GM06990 (cell line): ENCODE results near the gene ZMAT5.

Source experiments
- DNase-seq: peaks from one replicate; pipeline ENCODE4 v3.0.0-alpha.2; 2011; ENCODE audit not compliant: insufficient read length; ENCODE audit errors: extremely low read depth
- H3K27me3 ChIP-seq: replicated peaks from 2 replicates; pipeline ENCODE4 v1.6.0; 2011; ENCODE audit warnings: low read length; ENCODE audit not compliant: control insufficient read depth, insufficient read depth
- H3K36me3 ChIP-seq: 2 replicates; pipeline ENCODE4 v1.5.1; 2011; ENCODE audit warnings: low read length; ENCODE audit not compliant: control insufficient read depth, insufficient read depth
- H3K4me3 ChIP-seq: replicated peaks from 2 replicates; pipeline ENCODE4 v1.5.1; 2011; ENCODE audit warnings: low read depth, mild to moderate bottlenecking, control low read depth, low read length
- TF ChIP-seq, protein P1 (sequence below): IDR thresholded peaks from 2 replicates; pipeline ENCODE4 v1.5.1; 2011; ENCODE audit warnings: low read length, control low read depth, mild to moderate bottlenecking, inconsistent platforms; ENCODE audit not compliant: insufficient read depth, poor library complexity, severe bottlenecking

The ZMAT5 gene

GRCh38 chr22:29797351-29797750, 30.5 kb upstream of the ZMAT5 start:
- TF ChIP-seq, protein P1, sequence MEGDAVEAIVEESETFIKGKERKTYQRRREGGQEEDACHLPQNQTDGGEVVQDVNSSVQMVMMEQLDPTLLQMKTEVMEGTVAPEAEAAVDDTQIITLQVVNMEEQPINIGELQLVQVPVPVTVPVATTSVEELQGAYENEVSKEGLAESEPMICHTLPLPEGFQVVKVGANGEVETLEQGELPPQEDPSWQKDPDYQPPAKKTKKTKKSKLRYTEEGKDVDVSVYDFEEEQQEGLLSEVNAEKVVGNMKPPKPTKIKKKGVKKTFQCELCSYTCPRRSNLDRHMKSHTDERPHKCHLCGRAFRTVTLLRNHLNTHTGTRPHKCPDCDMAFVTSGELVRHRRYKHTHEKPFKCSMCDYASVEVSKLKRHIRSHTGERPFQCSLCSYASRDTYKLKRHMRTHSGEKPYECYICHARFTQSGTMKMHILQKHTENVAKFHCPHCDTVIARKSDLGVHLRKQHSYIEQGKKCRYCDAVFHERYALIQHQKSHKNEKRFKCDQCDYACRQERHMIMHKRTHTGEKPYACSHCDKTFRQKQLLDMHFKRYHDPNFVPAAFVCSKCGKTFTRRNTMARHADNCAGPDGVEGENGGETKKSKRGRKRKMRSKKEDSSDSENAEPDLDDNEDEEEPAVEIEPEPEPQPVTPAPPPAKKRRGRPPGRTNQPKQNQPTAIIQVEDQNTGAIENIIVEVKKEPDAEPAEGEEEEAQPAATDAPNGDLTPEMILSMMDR: no peak
- DNase-seq: no peak

DNA sequence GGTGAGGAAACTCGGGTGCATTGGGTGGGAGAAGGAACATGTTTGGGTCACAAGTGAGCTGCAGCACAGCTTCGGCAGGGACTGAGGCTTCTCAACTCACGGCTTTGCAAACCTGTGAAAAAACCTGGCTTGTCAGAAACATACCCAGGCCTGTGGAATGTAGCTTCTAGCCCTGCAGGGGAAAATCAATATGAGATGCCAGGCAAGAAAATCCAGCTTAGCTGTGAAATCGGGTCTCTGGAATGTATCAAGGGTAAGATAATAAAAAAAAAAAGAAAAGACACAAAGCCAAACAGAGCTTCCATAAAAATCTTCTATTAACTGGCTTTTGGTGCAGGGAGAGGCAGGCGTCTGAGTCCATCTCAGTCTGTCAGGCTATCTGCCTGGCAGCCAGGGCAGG, 28.9 kb upstream of the ZMAT5 start:
- no peaks in the 10 kb centered on the region for H3K27me3 ChIP-seq
- no peak overlapping the region for H3K4me3 ChIP-seq
- DNase-seq: no peak
- TF ChIP-seq, protein P1: no peak
- peaks cover 45% of the 10 kb centered on the region for H3K36me3 ChIP-seq

More at GRCh38 chr22:29797351-29797750, 30.5 kb upstream of the ZMAT5 start:
- H3K36me3 ChIP-seq: peaks cover 40% of the 10 kb centered on the region
- H3K4me3 ChIP-seq: no peak overlapping the region
- no peaks in the 10 kb centered on the region for H3K27me3 ChIP-seq

DNA sequence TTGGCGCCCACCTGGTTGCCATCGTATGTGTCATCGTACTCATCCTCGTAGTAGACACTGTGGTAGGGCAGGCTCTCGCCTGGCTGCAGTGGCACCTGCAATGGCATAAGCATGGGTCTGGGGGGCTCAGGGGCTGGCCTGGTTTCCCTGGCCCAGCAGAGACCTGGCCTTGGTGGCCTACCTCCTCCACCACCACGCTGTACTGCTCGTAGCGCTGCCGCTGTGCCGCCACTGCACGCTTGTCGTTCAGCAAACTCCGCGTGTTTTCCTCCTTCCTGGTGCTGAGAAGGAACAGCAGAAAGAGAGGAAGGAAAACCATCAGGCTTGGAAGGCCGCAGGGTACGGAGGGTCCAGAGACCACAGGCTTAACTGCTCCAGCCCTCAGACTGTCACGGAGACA, 26.6 kb upstream of the ZMAT5 start:
- DNase-seq: no peak
- no peak overlapping the region for H3K4me3 ChIP-seq
- no peaks in the 10 kb centered on the region for H3K27me3 ChIP-seq
- TF ChIP-seq, protein P1: no peak
- peaks cover 52% of the 10 kb centered on the region for H3K36me3 ChIP-seq

DNA sequence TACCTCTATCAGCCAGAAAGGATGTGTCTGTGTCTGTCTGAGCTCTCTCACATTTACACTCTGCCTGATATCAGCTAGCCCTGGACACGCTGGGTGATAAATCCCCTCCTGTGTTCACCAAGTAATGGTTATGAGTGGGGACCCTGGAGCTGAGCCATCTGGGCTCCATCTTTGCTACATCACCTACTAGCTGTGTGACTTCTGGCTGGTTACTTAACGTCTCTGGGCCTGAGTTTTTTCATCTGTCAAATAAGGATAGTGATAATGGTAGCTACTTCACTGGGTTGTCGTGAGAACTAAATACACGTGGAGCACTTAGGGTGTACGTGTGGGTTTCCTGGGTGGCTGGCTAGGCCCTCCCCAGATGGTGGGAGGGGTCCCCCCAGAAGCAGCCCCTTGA, 23.3 kb upstream of the ZMAT5 start:
- TF ChIP-seq, protein P1: no peak
- peaks cover 43% of the 10 kb centered on the region for H3K36me3 ChIP-seq

GRCh38 chr22:29788339-29789279, 21.8 kb upstream of the ZMAT5 start:
- peaks cover 43% of the 10 kb centered on the region for H3K36me3 ChIP-seq
- DNase-seq: no peak
- no peaks in the 10 kb centered on the region for H3K27me3 ChIP-seq
- H3K4me3 ChIP-seq: no peak overlapping the region
- TF ChIP-seq, protein P1: no peak

More for the DNA sequence above, 23.3 kb upstream of the ZMAT5 start:
- no peak for DNase-seq
- no peak overlapping the region for H3K4me3 ChIP-seq
- H3K27me3 ChIP-seq: no peaks in the 10 kb centered on the region
